OCI-LY7 (cell line): Measurements from ENCODE around the gene TWIST2. TPM values are rescaled to one million over a fixed set of nuclear protein-coding genes. Genes with fewer than 3 reads are reported as not detected.

Experiments
- BruUV-seq: library from RNA; stranded (reverse); fragments of 400-500 nt; replicated peaks from 2 replicates; lab custom pipeline; 2021; lab: Mats Ljungman, UMichigan
- CTCF ChIA-PET: fragments of 300-600 bp; sonication (Branson Sonifier 250); formaldehyde crosslinking; loops from one replicate; lab custom pipeline; 2022; ENCODE audit warnings: antibody characterized with exemption; ENCODE audit not compliant: unreplicated experiment; lab: Charles Lee
- POLR2A ChIA-PET: fragments of 300-600 bp; sonication (Branson Sonifier 250); formaldehyde crosslinking; loops from one replicate; lab custom pipeline; 2022; ENCODE audit warnings: antibody characterized with exemption; lab: Charles Lee
- DNase-seq: peaks from one replicate; pipeline ENCODE4 v3.0.0-alpha.2; 2015; ENCODE audit warnings: low spot score
- H2AFZ ChIP-seq: fragments of 200-600 bp; sonication (generic), shearing (Covaris generic); 2 replicates; pipeline ENCODE4 v1.6.1; 2014; ENCODE audit warnings: mild to moderate bottlenecking, antibody characterized with exemption, low read length, moderate library complexity
- H3K27ac ChIP-seq: fragments of 200-600 bp; sonication (generic); 2 replicates; pipeline ENCODE4 v1.5.1; 2014; ENCODE audit warnings: mixed run types, low read depth, mild to moderate bottlenecking, moderate library complexity, low read length, inconsistent platforms; ENCODE audit not compliant: poor library complexity, severe bottlenecking
- H3K36me3 ChIP-seq: fragments of 200-600 bp; sonication (generic); 2 replicates; pipeline ENCODE4 v1.6.1; 2014; ENCODE audit warnings: mild to moderate bottlenecking, antibody characterized with exemption, low read length, moderate library complexity, mixed read lengths; ENCODE audit not compliant: insufficient read depth
- H3K4me1 ChIP-seq: fragments of 200-600 bp; sonication (generic); 2 replicates; pipeline ENCODE4 v1.5.1; 2014; ENCODE audit warnings: mild to moderate bottlenecking, low read length; ENCODE audit not compliant: insufficient read depth, poor library complexity, severe bottlenecking
- H3K4me2 ChIP-seq: fragments of 200-600 bp; sonication (generic); 2 replicates; pipeline ENCODE4 v1.6.1; 2014; ENCODE audit warnings: mild to moderate bottlenecking, low read length
- H3K4me3 ChIP-seq: fragments of 200-600 bp; sonication (generic); 2 replicates; pipeline ENCODE4 v1.5.1; 2014; ENCODE audit warnings: mild to moderate bottlenecking, low read depth, low read length; ENCODE audit not compliant: poor library complexity, severe bottlenecking
- H3K79me2 ChIP-seq: fragments of 200-600 bp; sonication (generic); 2 replicates; pipeline ENCODE4 v1.6.1; 2016; ENCODE audit warnings: low read depth, mild to moderate bottlenecking, low read length, moderate library complexity, mixed read lengths; ENCODE audit not compliant: insufficient read depth
- H3K9me2 ChIP-seq: fragments of 200-600 bp; sonication (generic); 2 replicates; pipeline ENCODE4 v1.6.1; 2016; ENCODE audit warnings: mild to moderate bottlenecking, low read length, mixed read lengths; ENCODE audit not compliant: insufficient read depth
- H3K9me3 ChIP-seq: fragments of 200-600 bp; sonication (generic); 2 replicates; pipeline ENCODE4 v1.6.1; 2014; ENCODE audit warnings: mild to moderate bottlenecking, mixed run types, low read length, mixed read lengths
- H4K20me1 ChIP-seq: fragments of 200-600 bp; sonication (generic); 2 replicates; pipeline ENCODE4 v1.6.1; 2014; ENCODE audit warnings: mild to moderate bottlenecking, antibody characterized with exemption, low read length, moderate library complexity, mixed read lengths; ENCODE audit not compliant: insufficient read depth
- CTCF ChIP-seq: fragments of 200-600 bp; sonication (generic); conservative IDR thresholded peaks from 2 replicates; pipeline ENCODE4 v1.5.1; 2014; ENCODE audit warnings: mild to moderate bottlenecking, antibody characterized with exemption, low read length, moderate library complexity, mixed read lengths
- EZH2phosphoT487 ChIP-seq: fragments of 200-600 bp; sonication (generic); IDR thresholded peaks from 2 replicates; pipeline ENCODE4 v1.6.1; 2018; ENCODE audit warnings: low read depth, borderline replicate concordance, mild to moderate bottlenecking, mixed run types, antibody characterized with exemption, low read length, moderate library complexity, mixed read lengths
- intact Hi-C: fragments of 100-400 bp; cut with micrococcal nuclease; formaldehyde crosslinking; loops from one replicate; pipeline ENCODE4 v1.10.0; 2022; ENCODE audit not compliant: unreplicated experiment
- total RNA-seq, 2 experiments: library from RNA; depleted of rRNA in 1 of 2; stranded (reverse); fragments of >200 nt in 1 of 2; shearing (Covaris generic) in 1 of 2; gene quantifications; 2 replicates each; pipeline ENCODE4 v1.2.3, GENCODE V29; 2014 to 2022

Gene TWIST2
- total RNA-seq, 2 experiments from 2014 or later = not detected

GRCh38 chr2:238817891-238818290 is 30.0 kb upstream of the TWIST2 start:
- POLR2A ChIA-PET = no interaction called here

GRCh38 chr2:238818561-238818960 is 29.3 kb upstream of the TWIST2 start:
- Histone ChIP-seq H3K4me2 (no peak overlapping the region), H3K79me2 (no peaks in the 10 kb centered on the region), H3K9me2 (no peaks in the 10 kb centered on the region), H3K36me3 (no peaks in the 10 kb centered on the region), H3K9me3 (no peaks in the 10 kb centered on the region), H3K4me1 (no peaks in the 10 kb centered on the region), H4K20me1 (no peaks in the 10 kb centered on the region), H3K27ac (no peak overlapping the region), H3K4me3 (no peak overlapping the region), H2AFZ (no peak overlapping the region)
- POLR2A ChIA-PET = no interaction called here
- CTCF ChIA-PET = no interaction called here
- no peak for TF ChIP-seq CTCF
- no peak for TF ChIP-seq EZH2phosphoT487
- no peak for DNase-seq
- intact Hi-C loops = no loop called here
- no TSS peak for BruUV-seq

More at GRCh38 chr2:238817891-238818290, 30.0 kb upstream of the TWIST2 start:
- no peak for DNase-seq
- H3K79me2 ChIP-seq = no peaks in the 10 kb centered on the region
- no TSS peak for BruUV-seq
- H3K9me3 ChIP-seq = no peaks in the 10 kb centered on the region
- intact Hi-C loops = no loop called here
- H3K27ac ChIP-seq = no peak overlapping the region
- H3K4me1 ChIP-seq = no peaks in the 10 kb centered on the region
- no peaks in the 10 kb centered on the region for H3K9me2 ChIP-seq
- no peaks in the 10 kb centered on the region for H3K36me3 ChIP-seq
- CTCF ChIA-PET = no interaction called here
- TF ChIP-seq CTCF (no peak), EZH2phosphoT487 (no peak)
- no peak overlapping the region for H3K4me3 ChIP-seq
- H3K4me2 ChIP-seq = no peak overlapping the region
- no peaks in the 10 kb centered on the region for H4K20me1 ChIP-seq
- H2AFZ ChIP-seq = no peak overlapping the region

GRCh38 chr2:238820197-238820596 is 27.7 kb upstream of the TWIST2 start:
- no TSS peak for BruUV-seq
- no peak overlapping the region for H3K4me3 ChIP-seq
- no peaks in the 10 kb centered on the region for H3K4me1 ChIP-seq
- no peaks in the 10 kb centered on the region for H4K20me1 ChIP-seq
- ChIA-PET POLR2A (interaction anchor here (0.6 kb wide), 1 partner anchor 32 kb away, joined by 3 read pairs; no protein-coding TSS in a partner anchor), CTCF (no interaction called here)
- no peaks in the 10 kb centered on the region for H3K9me3 ChIP-seq
- H3K79me2 ChIP-seq = no peaks in the 10 kb centered on the region
- no peak for DNase-seq
- H2AFZ ChIP-seq = no peak overlapping the region
- TF ChIP-seq CTCF (no peak), EZH2phosphoT487 (no peak)
- H3K27ac ChIP-seq = no peak overlapping the region
- H3K9me2 ChIP-seq = no peaks in the 10 kb centered on the region
- intact Hi-C loops = no loop called here
- H3K4me2 ChIP-seq = no peak overlapping the region
- no peaks in the 10 kb centered on the region for H3K36me3 ChIP-seq
